ENCODE results near the gene RNF103. TPM values are rescaled to one million over a fixed set of nuclear protein-coding genes. Genes with fewer than 3 reads are reported as not detected.

Gene RNF103
- total and polyA plus RNA-seq, 2 experiments from 2014 or later, result 35.3 to 59.4 TPM

- H3K4me3 ChIP-seq, result no peak overlapping the region
- no peak overlapping the region for H2AFZ ChIP-seq
- TF ChIP-seq EZH2phosphoT487 (IDR thresholded peaks at IDR 0.05; ENCODE audit: low read depth, severe bottlenecking, unreplicated experiment) (no peak), CTCF (IDR thresholded peaks at IDR 0.05; ENCODE audit: poor library complexity) (no peak), EZH2 (IDR thresholded peaks at IDR 0.05; ENCODE audit: borderline replicate concordance) (no peak)
- peaks cover 26% of the 10 kb centered on the region for H4K20me1 ChIP-seq (ENCODE audit: insufficient read depth, poor library complexity, severe bottlenecking)
- H3K27me3 ChIP-seq, result no peaks in the 10 kb centered on the region
- H3K79me2 ChIP-seq, result peaks cover 58% of the 10 kb centered on the region
- no peak overlapping the region for H3K4me2 ChIP-seq
- peak; percentile 13 for DNase-seq (ENCODE audit: low spot score)
- no peak overlapping the region for H3K27ac ChIP-seq
- H3K9me2 ChIP-seq (replicated peaks; ENCODE audit: insufficient read depth), result no peaks in the 10 kb centered on the region
- peaks cover 7% of the 10 kb centered on the region for H3K4me1 ChIP-seq (ENCODE audit: insufficient read depth)
- H3K9me3 ChIP-seq (ENCODE audit: low read depth), result no peaks in the 10 kb centered on the region
- H3K36me3 ChIP-seq (replicated peaks; ENCODE audit: insufficient read depth, low read depth), result peaks cover 4% of the 10 kb centered on the region
These were observed 8.1 kb downstream of the RNF103 start for GRCh38 chr2:86615596-86615995.

- TF ChIP-seq EZH2phosphoT487 (IDR thresholded peaks at IDR 0.05; ENCODE audit: low read depth, severe bottlenecking, unreplicated experiment), result no peak
- TF ChIP-seq EZH2 (IDR thresholded peaks at IDR 0.05; ENCODE audit: borderline replicate concordance), result no peak
- TF ChIP-seq CTCF (IDR thresholded peaks at IDR 0.05; ENCODE audit: poor library complexity), result no peak
- Histone ChIP-seq H3K79me2 (peaks cover 37% of the 10 kb centered on the region), H3K27me3 (no peaks in the 10 kb centered on the region), H3K4me1 (ENCODE audit: insufficient read depth) (no peaks in the 10 kb centered on the region), H2AFZ (no peak overlapping the region), H3K27ac (no peak overlapping the region), H3K36me3 (replicated peaks; ENCODE audit: insufficient read depth, low read depth) (peaks cover 3% of the 10 kb centered on the region), H3K4me3 (no peak overlapping the region), H3K4me2 (no peak overlapping the region), H4K20me1 (ENCODE audit: insufficient read depth, poor library complexity, severe bottlenecking) (peaks cover 6% of the 10 kb centered on the region), H3K9me3 (ENCODE audit: low read depth) (no peaks in the 10 kb centered on the region), H3K9me2 (replicated peaks; ENCODE audit: insufficient read depth) (no peaks in the 10 kb centered on the region)
- 94% methylated on average over 4 of the region's 4 CpGs for WGBS (ENCODE audit: low lambda C conversion rate, missing lambda C conversion rate)
- DNase-seq (ENCODE audit: low spot score), result no peak
These were observed 10.2 kb downstream of the RNF103 start for GRCh38 chr2:86613515-86613914.

- no peaks in the 10 kb centered on the region for H3K9me2 ChIP-seq (replicated peaks; ENCODE audit: insufficient read depth)
- H3K4me3 ChIP-seq, result no peak overlapping the region
- H4K20me1 ChIP-seq (ENCODE audit: insufficient read depth, poor library complexity, severe bottlenecking), result no peaks in the 10 kb centered on the region
- H3K4me2 ChIP-seq, result no peak overlapping the region
- 100% methylated on average over 1 of the region's 1 CpG for WGBS (ENCODE audit: low lambda C conversion rate, missing lambda C conversion rate)
- H3K36me3 ChIP-seq (replicated peaks; ENCODE audit: insufficient read depth, low read depth), result no peaks in the 10 kb centered on the region
- no peak for DNase-seq (ENCODE audit: low spot score)
- H3K9me3 ChIP-seq (ENCODE audit: low read depth), result no peaks in the 10 kb centered on the region
- H3K27me3 ChIP-seq, result no peaks in the 10 kb centered on the region
- peaks cover 12% of the 10 kb centered on the region for H3K79me2 ChIP-seq
- H3K27ac ChIP-seq, result no peak overlapping the region
- TF ChIP-seq CTCF (IDR thresholded peaks at IDR 0.05; ENCODE audit: poor library complexity) (no peak), EZH2 (IDR thresholded peaks at IDR 0.05; ENCODE audit: borderline replicate concordance) (no peak), EZH2phosphoT487 (IDR thresholded peaks at IDR 0.05; ENCODE audit: low read depth, severe bottlenecking, unreplicated experiment) (no peak)
- H2AFZ ChIP-seq, result no peak overlapping the region
- H3K4me1 ChIP-seq (ENCODE audit: insufficient read depth), result no peaks in the 10 kb centered on the region
These were observed 12.8 kb downstream of the RNF103 start for GRCh38 chr2:86610871-86611270.

Measured in hepatocyte (in vitro differentiated cells).